Measurements from ENCODE around the gene INTS11. TPM values are rescaled to one million over a fixed set of nuclear protein-coding genes. Genes with fewer than 3 reads are reported as not detected.

Gene INTS11
- total and polyA plus RNA-seq, 10 of the 15 experiments (the other 5 are each of a cell fraction or from before 2014, with no cell fraction given), result 2.5 to 117 (median 77.7) TPM

GRCh38 chr1:1324524-1325287 is at the start of gene INTS11, which contains the start of gene CPTP (continued):
- TF ChIP-seq RELB (IDR thresholded peaks at IDR 0.05; ENCODE audit: low read depth) (no peak), GATAD2B (conservative IDR thresholded peaks at IDR 0.05; ENCODE audit: low read depth) (peak; percentile 56), CTCF (IDR thresholded peaks at IDR 0.05 in 2 of 3, conservative IDR thresholded peaks at IDR 0.05 in 1 of 3; ENCODE audit: control insufficient read depth in 2 of 3, extremely low read depth in 1 of 3, insufficient read depth in 1 of 3, low read depth in 3 of 3, low read length in 3 of 3) (no peak), RB1 (IDR thresholded peaks at IDR 0.05; ENCODE audit: borderline replicate concordance) (peak; percentile 13; the same call in 1 of the 2 replicates), STAT1 (conservative IDR thresholded peaks at IDR 0.05) (no peak), DPF2 (IDR thresholded peaks at IDR 0.05) (no peak), YBX1 (IDR thresholded peaks at IDR 0.05) (no peak), ZNF687 (IDR thresholded peaks at IDR 0.05) (0 out of 2 replicates have a peak, but pooled peaks have one; percentile 36), CREM (IDR thresholded peaks at IDR 0.05; ENCODE audit: low read depth) (peak; percentile 24; the same call in 1 of the 2 replicates), PRDM15 (CRISPR knock-in tag; IDR thresholded peaks at IDR 0.05) (no peak)
